ENCODE results near the gene SEMA4G. TPM values are rescaled to one million over a fixed set of nuclear protein-coding genes. Genes with fewer than 3 reads are reported as not detected.

SEMA4G gene
- polyA plus RNA-seq, 1 donor from 2014 or later: 1.7 TPM

GRCh38 chr10:100943508-100943907, 25.8 kb upstream of the SEMA4G start:
- Histone ChIP-seq H4K20me1 (ENCODE audit: insufficient read depth) (no peaks in the 10 kb centered on the region), H3K79me2 (replicated peaks; ENCODE audit: insufficient read depth, low read length) (no peaks in the 10 kb centered on the region), H3K27ac (ENCODE audit: low read length) (no peak overlapping the region), H3K9me3 (ENCODE audit: low read length) (no peaks in the 10 kb centered on the region), H3K9ac (ENCODE audit: low read length) (no peak overlapping the region), H2AFZ (ENCODE audit: low read depth, low read length) (no peak overlapping the region), H3K36me3 (ENCODE audit: insufficient read depth, low read length) (peaks cover 10% of the 10 kb centered on the region), H3K4me3 (ENCODE audit: low read length) (no peak overlapping the region), H3K4me2 (ENCODE audit: low read length) (no peak overlapping the region), H3F3A (ENCODE audit: insufficient read depth, low read length, poor library complexity, severe bottlenecking) (no peaks in the 10 kb centered on the region), H3K27me3 (ENCODE audit: insufficient read depth, low read depth, low read length) (no peaks in the 10 kb centered on the region), H3K9me2 (ENCODE audit: insufficient read depth, low read length) (no peaks in the 10 kb centered on the region)
- no peak for TF ChIP-seq TAF1 (IDR thresholded peaks at IDR 0.05; ENCODE audit: low read depth)
- no peak for TF ChIP-seq EZH2 (IDR thresholded peaks at IDR 0.05; ENCODE audit: borderline replicate concordance, insufficient read depth, low read length, poor library complexity, severe bottlenecking)
- no peak for TF ChIP-seq EP300 (conservative IDR thresholded peaks at IDR 0.05; ENCODE audit: poor library complexity, severe bottlenecking)
- no peak for TF ChIP-seq POLR2AphosphoS5 (IDR thresholded peaks at IDR 0.05)
- TF ChIP-seq MXI1 (conservative IDR thresholded peaks at IDR 0.05; ENCODE audit: poor library complexity, severe bottlenecking): no peak
- no peak for TF ChIP-seq REST (IDR thresholded peaks at IDR 0.05; ENCODE audit: borderline replicate concordance)
- no peak for TF ChIP-seq SMC3 (conservative IDR thresholded peaks at IDR 0.05; ENCODE audit: poor library complexity)
- TF ChIP-seq RAD21 (conservative IDR thresholded peaks at IDR 0.05): no peak
- no peak for TF ChIP-seq CTCF (IDR thresholded peaks at IDR 0.05; ENCODE audit: poor library complexity, severe bottlenecking)

- Histone ChIP-seq H3F3A (ENCODE audit: insufficient read depth, low read length, poor library complexity, severe bottlenecking) (no peaks in the 10 kb centered on the region), H2AFZ (ENCODE audit: low read depth, low read length) (no peak overlapping the region), H3K9me2 (ENCODE audit: insufficient read depth, low read length) (no peaks in the 10 kb centered on the region), H3K4me2 (ENCODE audit: low read length) (no peak overlapping the region), H3K36me3 (ENCODE audit: insufficient read depth, low read length) (peaks cover 6% of the 10 kb centered on the region), H3K9me3 (ENCODE audit: low read length) (no peaks in the 10 kb centered on the region), H3K4me3 (ENCODE audit: low read length) (no peak overlapping the region), H4K20me1 (ENCODE audit: insufficient read depth) (no peaks in the 10 kb centered on the region), H3K79me2 (replicated peaks; ENCODE audit: insufficient read depth, low read length) (no peaks in the 10 kb centered on the region), H3K27ac (ENCODE audit: low read length) (no peak overlapping the region), H3K9ac (ENCODE audit: low read length) (no peak overlapping the region), H3K27me3 (ENCODE audit: insufficient read depth, low read depth, low read length) (no peaks in the 10 kb centered on the region)
- no peak for TF ChIP-seq MXI1 (conservative IDR thresholded peaks at IDR 0.05; ENCODE audit: poor library complexity, severe bottlenecking)
- TF ChIP-seq CTCF (IDR thresholded peaks at IDR 0.05; ENCODE audit: poor library complexity, severe bottlenecking): no peak
- TF ChIP-seq RAD21 (conservative IDR thresholded peaks at IDR 0.05): no peak
- TF ChIP-seq POLR2AphosphoS5 (IDR thresholded peaks at IDR 0.05): no peak
- TF ChIP-seq REST (IDR thresholded peaks at IDR 0.05; ENCODE audit: borderline replicate concordance): no peak
- TF ChIP-seq EP300 (conservative IDR thresholded peaks at IDR 0.05; ENCODE audit: poor library complexity, severe bottlenecking): no peak
These were observed 23.6 kb upstream of the SEMA4G start for GRCh38 chr10:100945754-100946153.
